SIG-M5 (cell line): Measurements from ENCODE around the gene CIITA.
"Not testable (repeated sequence)": the region's sequence is repeated elsewhere in the genome, so short reads cannot be mapped to it uniquely, and the experiment has no call there.

Experiments
- DNase-seq: peaks from one replicate; lab custom pipeline; 2025; lab: John Stamatoyannopoulos, UW

The CIITA gene

GRCh38 chr16:10937068-10937859 lies 60.3 kb downstream of the CIITA start:
- no peak for DNase-seq

GRCh38 chr16:10938321-10938720 lies 61.3 kb downstream of the CIITA start:
- DNase-seq, result no peak

GRCh38 chr16:10938796-10939648 lies 62.0 kb downstream of the CIITA start:
- no peak for DNase-seq

GRCh38 chr16:10939649-10940234 lies 62.7 kb downstream of the CIITA start:
- DNase-seq, result no peak

- DNase-seq, result no peak
Observed at GRCh38 chr16:10940501-10941079, 63.6 kb downstream of the CIITA start.

GRCh38 chr16:10941127-10941933 lies 64.3 kb downstream of the CIITA start:
- no peak for DNase-seq

GRCh38 chr16:10941935-10942351 lies 64.9 kb downstream of the CIITA start:
- DNase-seq, result not testable (repeated sequence)

- no peak for DNase-seq
Observed at GRCh38 chr16:10942352-10943063, 65.5 kb downstream of the CIITA start, which contains the start of gene DEXI. DEXI (minus strand) TSS chr16:10942468; CDS start chr16:10942005, 463 bp downstream.

GRCh38 chr16:10943064-10943353 lies 66.0 kb downstream of the CIITA start:
- no peak for DNase-seq

- DNase-seq, result peak; percentile 44
Observed at GRCh38 chr16:10944249-10945064, 67.5 kb downstream of the CIITA start, which contains the start of gene CLEC16A. CLEC16A (plus strand) TSS chr16:10944564; CDS start chr16:10944718, 154 bp downstream.

GRCh38 chr16:10945065-10945787 lies 68.2 kb downstream of the CIITA start:
- no peak for DNase-seq

- DNase-seq, result no peak
Observed at GRCh38 chr16:10946308-10946707, 69.3 kb downstream of the CIITA start.

- no peak for DNase-seq
Observed at GRCh38 chr16:10947211-10947787, 70.3 kb downstream of the CIITA start.

- no peak for DNase-seq
Observed at GRCh38 chr16:10949424-10949970, 72.5 kb downstream of the CIITA start.

- no peak for DNase-seq
Observed at GRCh38 chr16:10950393-10950792, 73.4 kb downstream of the CIITA start.

- no peak for DNase-seq
Observed at GRCh38 chr16:10951026-10951425, 74.0 kb downstream of the CIITA start.

GRCh38 chr16:10954903-10955302 lies 77.9 kb downstream of the CIITA start:
- no peak for DNase-seq

- no peak for DNase-seq
Observed at GRCh38 chr16:10957771-10958482, 80.9 kb downstream of the CIITA start.
